HL-60 (cell line): ENCODE measurements around the gene COX7A2.
A peak's percentile ranks its signal among the peaks of the same experiment; 100 is the strongest.

Experiments
- DNase-seq, 2 experiments: peaks; one replicate each; pipeline ENCODE4 v3.0.0-alpha.2; 2010 to 2020; ENCODE audit warnings: low read depth in 1 of 2, low spot score in 1 of 2
- H3K27ac ChIP-seq: fragments of 250-450 bp; sonication (Bioruptor Pico); replicated peaks from 2 replicates; pipeline ENCODE4 v1.5.1; 2020; ENCODE audit warnings: mild to moderate bottlenecking, moderate library complexity
- H3K27me3 ChIP-seq: fragments of 250-450 bp; sonication (Bioruptor Pico); 2 replicates; pipeline ENCODE4 v1.5.1; 2021; ENCODE audit warnings: mild to moderate bottlenecking, moderate library complexity; ENCODE audit not compliant: insufficient read depth, poor library complexity, severe bottlenecking
- H3K4me3 ChIP-seq: replicated peaks from 2 replicates; pipeline ENCODE4 v1.5.1; 2011; ENCODE audit warnings: mild to moderate bottlenecking, control low read depth, low read length; ENCODE audit not compliant: insufficient read depth
- CTCF ChIP-seq: IDR thresholded peaks from one replicate; pipeline ENCODE4 v1.5.1; 2011; ENCODE audit warnings: low read length, control low read depth, inconsistent platforms; ENCODE audit not compliant: insufficient read depth
- GABPA ChIP-seq: IDR thresholded peaks from 2 replicates; pipeline ENCODE4 v1.6.1; 2012; ENCODE audit warnings: low read depth
- POLR2AphosphoS5 ChIP-seq: IDR thresholded peaks from 2 replicates; pipeline ENCODE4 v1.6.1; 2012; ENCODE audit warnings: low read depth
- REST ChIP-seq: IDR thresholded peaks from 2 replicates; pipeline ENCODE4 v1.6.1; 2012; ENCODE audit warnings: low read depth; ENCODE audit not compliant: insufficient replicate concordance
- SPI1 ChIP-seq: IDR thresholded peaks from 2 replicates; pipeline ENCODE4 v1.6.1; 2012; ENCODE audit warnings: low read depth, mild to moderate bottlenecking, borderline replicate concordance

Gene COX7A2

GRCh38 chr6:75279418-75279817, 35.8 kb upstream of the COX7A2 start:
- H3K27me3 ChIP-seq: no peaks in the 10 kb centered on the region
- no peak for TF ChIP-seq CTCF
- no peak for TF ChIP-seq GABPA
- no peak for TF ChIP-seq SPI1
- TF ChIP-seq REST: no peak
- TF ChIP-seq POLR2AphosphoS5: no peak
- DNase-seq: no peak
- no peak overlapping the region for H3K27ac ChIP-seq
- H3K4me3 ChIP-seq: no peak overlapping the region

- Histone ChIP-seq H3K4me3 (no peak overlapping the region), H3K27me3 (no peaks in the 10 kb centered on the region), H3K27ac (no peak overlapping the region)
- no peak for DNase-seq
- TF ChIP-seq CTCF (no peak), SPI1 (no peak)
These were observed 35.0 kb upstream of the COX7A2 start for GRCh38 chr6:75278474-75279077.

GRCh38 chr6:75275067-75275466, 31.5 kb upstream of the COX7A2 start:
- Histone ChIP-seq H3K27me3 (no peaks in the 10 kb centered on the region), H3K4me3 (no peak overlapping the region), H3K27ac (no peak overlapping the region)
- DNase-seq: no peak
- TF ChIP-seq CTCF: no peak
- TF ChIP-seq SPI1: no peak
- no peak for TF ChIP-seq REST
- TF ChIP-seq GABPA: no peak
- no peak for TF ChIP-seq POLR2AphosphoS5

GRCh38 chr6:75273009-75273408, 29.4 kb upstream of the COX7A2 start:
- peak overlapping the region; percentile 77 for H3K27ac ChIP-seq

More at GRCh38 chr6:75273009-75273408, 29.4 kb upstream of the COX7A2 start:
- no peak for TF ChIP-seq REST
- no peak for TF ChIP-seq CTCF
- peak; percentile 88 for TF ChIP-seq SPI1
- peak; percentile 48 to 77 for DNase-seq
- no peak overlapping the region; the same call in 1 of the 2 replicates for H3K4me3 ChIP-seq
- no peaks in the 10 kb centered on the region for H3K27me3 ChIP-seq
